Amniotic stem cell (primary cell): ENCODE results near the gene TTC7B.

Experiments
- DNase-seq: peaks from one replicate; lab custom pipeline; 2025; lab: John Stamatoyannopoulos, UW

TTC7B gene

GRCh38 chr14:90509403-90509802 is 306.8 kb downstream of the TTC7B start:
- DNase-seq, result no peak

GRCh38 chr14:90508536-90509254 is 307.5 kb downstream of the TTC7B start:
- no peak for DNase-seq

DNA sequence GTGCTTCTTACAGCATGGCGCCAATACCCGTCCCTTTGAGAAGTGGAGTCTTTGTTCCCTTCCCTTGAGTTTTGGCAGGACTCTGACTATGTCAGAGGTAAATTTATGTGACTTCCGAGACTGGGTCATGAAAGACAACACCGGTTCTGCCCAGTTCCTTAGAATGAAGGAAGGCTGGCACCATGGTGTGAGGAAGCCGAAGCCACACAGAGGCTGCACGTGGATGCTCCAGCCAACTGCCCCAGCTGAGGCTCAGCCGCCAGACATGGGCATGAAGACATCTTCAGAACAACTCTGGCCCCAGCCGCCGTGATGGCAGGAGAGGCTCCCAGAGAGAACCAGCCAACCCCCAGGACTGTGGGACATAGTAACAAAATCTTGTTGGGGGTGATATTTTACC is 308.2 kb downstream of the TTC7B start:
- DNase-seq, result no peak

DNA sequence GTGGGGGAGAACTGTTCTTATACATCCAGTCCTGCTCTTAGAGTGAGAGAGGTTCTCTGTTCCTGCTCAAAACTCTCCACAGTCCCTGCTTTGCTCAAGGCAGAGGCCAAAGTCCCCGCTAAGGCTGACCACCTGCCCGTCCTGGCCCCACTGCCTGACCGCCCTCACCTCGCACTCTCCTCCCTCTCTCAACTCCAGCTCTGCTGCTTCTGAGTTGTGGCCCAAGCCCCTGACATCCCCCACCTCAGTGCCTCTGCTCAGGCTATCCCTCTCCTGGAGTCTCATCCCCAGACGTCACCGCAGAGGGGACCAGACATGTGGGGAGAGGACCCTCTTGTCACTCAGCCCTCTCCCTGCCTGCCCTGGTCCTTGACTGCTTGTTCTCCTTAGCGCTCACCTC is 308.8 kb downstream of the TTC7B start:
- no peak for DNase-seq

GRCh38 chr14:90506748-90507147 is 309.5 kb downstream of the TTC7B start:
- DNase-seq, result no peak

GRCh38 chr14:90505531-90505930 is 310.7 kb downstream of the TTC7B start:
- DNase-seq, result no peak

GRCh38 chr14:90504643-90505042 is 311.6 kb downstream of the TTC7B start:
- DNase-seq, result no peak

GRCh38 chr14:90503582-90503981 is 312.6 kb downstream of the TTC7B start:
- DNase-seq, result no peak

- DNase-seq, result no peak
Measured at GRCh38 chr14:90502760-90503159, 313.5 kb downstream of the TTC7B start.

- DNase-seq, result no peak
Measured at GRCh38 chr14:90500665-90501370, 315.4 kb downstream of the TTC7B start.

DNA sequence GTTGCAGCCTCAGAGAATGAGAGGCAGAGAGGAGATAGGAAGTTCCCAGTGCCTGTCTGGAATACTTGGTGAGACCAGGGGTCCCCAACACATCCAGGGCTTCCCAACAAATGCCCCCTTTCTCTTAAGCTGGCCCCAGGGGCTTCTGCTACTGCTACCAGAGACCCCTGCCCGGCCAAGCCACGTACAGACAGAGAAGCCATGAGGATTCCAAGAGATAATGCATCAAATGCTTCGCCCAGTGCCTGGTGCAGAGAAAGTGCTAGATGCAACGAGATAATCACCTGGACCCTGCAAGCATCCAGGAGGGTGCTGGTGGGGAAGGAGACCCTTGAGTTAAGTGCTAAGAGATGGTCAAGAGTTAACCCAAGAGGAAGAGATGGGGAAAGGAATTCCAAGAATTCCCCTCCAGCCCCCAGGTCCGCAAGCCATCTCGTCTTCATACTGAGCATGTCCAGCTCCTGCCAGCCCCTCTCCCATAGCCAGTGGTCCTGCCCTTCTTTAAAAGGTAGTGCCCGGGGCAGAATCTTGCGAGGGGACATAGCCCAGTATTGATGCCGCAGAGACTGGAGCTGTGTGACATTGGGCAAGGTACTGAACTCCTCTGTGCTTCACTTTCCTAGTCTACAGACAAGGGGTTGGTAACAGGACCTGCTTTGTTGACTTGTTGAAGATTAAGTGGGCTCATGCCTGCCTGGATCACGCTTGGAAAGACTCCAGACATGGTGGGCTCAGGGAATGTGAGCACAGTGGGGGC is 316.1 kb downstream of the TTC7B start:
- DNase-seq, result no peak

DNA sequence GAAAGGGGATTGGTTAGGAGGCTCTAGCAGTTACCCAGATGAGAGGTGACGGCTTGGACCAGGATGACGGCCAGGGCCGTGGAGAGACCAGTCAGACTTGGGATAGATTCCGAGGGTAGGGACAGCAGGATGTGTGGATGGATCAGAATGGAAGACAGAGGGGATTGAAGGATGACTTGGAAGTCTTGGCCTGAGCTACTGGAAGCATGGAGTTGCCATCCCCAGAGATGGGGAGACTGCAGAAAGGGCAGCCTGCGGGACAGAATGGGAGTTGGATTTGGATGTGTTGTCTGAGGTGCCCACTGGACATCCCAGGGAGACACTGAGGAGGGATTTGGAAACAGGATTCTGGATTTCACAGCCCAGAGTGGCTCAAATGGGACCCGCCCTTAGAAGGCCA is 317.1 kb downstream of the TTC7B start:
- no peak for DNase-seq

DNA sequence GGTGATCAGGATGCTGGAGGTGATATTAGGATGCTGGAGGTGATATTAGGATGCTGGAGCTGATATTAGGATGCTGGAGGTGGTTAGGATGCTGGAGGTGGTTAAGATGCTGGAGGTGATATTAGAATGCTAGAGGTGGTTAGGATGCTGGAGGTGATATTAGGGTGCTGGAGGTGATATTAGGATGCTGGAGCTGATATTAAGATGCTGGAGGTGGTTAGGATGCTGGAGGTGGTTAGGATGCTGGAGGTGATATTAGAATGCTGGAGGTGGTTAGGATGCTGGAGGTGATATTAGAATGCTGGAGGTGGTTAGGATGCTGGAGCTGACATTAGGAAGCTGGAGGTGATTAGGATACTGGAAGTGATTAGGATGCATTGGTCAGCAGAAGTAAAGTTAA is 318.0 kb downstream of the TTC7B start:
- DNase-seq, result no peak

DNA sequence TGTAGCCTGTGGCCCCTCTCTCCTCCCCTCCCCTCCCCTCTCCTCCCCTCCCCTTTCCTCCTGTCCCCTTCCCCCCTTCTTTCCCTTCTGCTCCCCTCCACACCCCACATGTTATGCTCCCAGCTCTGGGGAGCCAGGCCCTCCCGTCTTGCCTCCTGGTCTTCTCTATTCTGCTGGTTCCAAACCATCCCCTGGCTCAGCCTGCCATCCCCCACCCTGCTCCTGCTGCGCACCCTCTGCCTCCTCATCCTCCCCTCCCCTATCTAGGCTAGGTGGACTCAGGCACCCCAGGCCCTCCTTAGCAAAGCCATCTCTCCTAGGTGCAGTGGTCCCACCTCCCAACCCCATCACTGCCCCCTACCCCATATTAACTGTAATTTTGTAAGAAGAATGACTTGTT is 319.9 kb downstream of the TTC7B start:
- DNase-seq, result no peak

DNA sequence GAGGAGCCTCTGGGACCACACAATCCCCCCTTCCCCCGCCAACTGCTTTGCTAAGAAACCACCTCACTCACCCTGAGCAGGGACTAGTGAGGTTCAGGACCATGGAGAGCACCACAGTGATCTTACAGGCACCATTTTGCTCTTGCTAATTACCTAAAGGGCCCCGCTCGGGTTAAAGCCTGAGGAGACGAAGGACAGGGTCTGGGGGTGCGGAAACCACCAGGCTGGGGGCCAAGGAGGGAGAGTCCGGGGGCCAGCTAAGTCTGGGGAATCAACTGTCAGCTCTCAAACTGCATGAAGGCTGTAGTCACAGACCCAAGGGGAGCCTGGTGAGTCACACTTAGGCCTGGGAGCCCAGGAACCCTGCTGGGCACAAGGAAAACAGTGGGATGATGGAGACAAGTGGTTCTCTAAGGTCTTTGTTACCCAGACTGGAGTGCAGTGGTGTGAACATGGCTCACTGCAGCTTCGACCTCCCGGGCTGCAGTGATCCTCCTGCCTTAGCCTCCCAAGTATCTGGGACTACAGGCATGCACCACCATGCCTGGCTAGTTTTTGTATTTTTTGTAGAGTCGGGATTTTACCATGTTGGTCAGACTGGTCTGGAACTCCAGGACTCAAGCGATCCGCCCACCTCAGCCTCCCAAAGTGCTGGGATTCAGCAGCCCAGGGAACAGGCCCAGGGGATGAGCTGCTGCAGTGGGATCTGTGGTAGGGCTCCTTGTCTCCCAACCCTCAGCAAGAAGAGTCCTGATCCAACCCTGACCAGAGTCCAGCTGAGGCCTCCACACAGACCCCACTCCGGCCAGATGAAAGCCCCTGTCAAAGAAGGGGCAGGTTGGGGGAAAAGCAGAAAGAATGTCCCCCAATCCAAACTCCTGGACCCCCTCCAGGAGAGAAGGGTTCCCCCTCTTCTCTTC is 320.6 kb downstream of the TTC7B start:
- peak; percentile 33 for DNase-seq

DNA sequence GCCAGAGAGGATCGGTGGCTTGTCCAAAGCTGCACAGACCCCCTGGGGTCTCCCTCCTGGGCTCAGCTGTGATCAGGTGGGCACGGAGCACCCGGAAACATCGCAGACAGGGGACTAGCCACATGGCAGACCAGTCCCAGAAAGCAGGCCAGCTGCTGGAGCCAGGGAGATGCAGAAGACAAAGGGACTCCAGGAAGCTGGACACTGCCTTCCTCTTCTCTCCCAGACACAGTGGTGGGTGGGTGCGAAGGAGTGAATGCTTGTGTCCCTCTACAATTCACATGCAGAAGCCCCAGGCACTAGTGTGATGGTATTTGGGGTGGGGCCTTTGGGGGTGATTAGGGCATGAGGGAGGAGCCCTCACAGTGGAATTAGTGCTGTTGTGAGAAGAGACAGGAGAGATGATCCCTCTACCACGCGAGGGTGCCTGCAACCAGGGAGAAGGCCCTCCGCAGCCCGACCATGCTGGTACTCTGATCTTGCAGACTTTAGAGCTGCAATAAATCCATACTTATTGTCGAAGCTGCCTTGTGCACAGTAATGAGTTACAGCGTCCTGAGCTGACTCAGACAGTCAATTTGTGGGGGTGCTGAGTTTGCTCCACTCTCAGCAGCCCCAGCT is 324.2 kb downstream of the TTC7B start:
- DNase-seq, result no peak

- no peak for DNase-seq
Measured at GRCh38 chr14:90491221-90491885, 324.9 kb downstream of the TTC7B start.

GRCh38 chr14:90490720-90491050 is 325.5 kb downstream of the TTC7B start:
- DNase-seq, result no peak

- no peak for DNase-seq
Measured at GRCh38 chr14:90489916-90490719, 326.1 kb downstream of the TTC7B start.

GRCh38 chr14:90489306-90489705 is 326.9 kb downstream of the TTC7B start:
- no peak for DNase-seq
